ENCODE data around the gene PLCD3. TPM values are rescaled to one million over a fixed set of nuclear protein-coding genes. Genes with fewer than 3 reads are reported as not detected.

The PLCD3 gene
- total and polyA plus RNA-seq, 2 of the 4 experiments (the other 2 are of a cell fraction): 5.6 to 36.6 TPM

- Histone ChIP-seq H4K5ac (ENCODE audit: low read depth, low read length) (peak overlapping the region; percentile 50), H3K18ac (ENCODE audit: low read depth, low read length) (peak overlapping the region; percentile 58), H3K9me3 (ENCODE audit: control insufficient read depth, insufficient read depth, low read length) (0 out of 2 replicates have a peak, but pooled peaks cover 2% of the 10 kb centered on the region), H4K91ac (ENCODE audit: insufficient read depth, low read depth, low read length) (peak overlapping the region; percentile 38), H2AFZ (replicated peaks; ENCODE audit: low read length, poor library complexity) (peak overlapping the region; percentile 12), H2AK5ac (ENCODE audit: low read depth, low read length) (peak overlapping the region; percentile 77; the same call in 1 of the 2 replicates), H2BK15ac (ENCODE audit: low read depth, low read length) (peak overlapping the region; percentile 25; the same call in 1 of the 3 replicates), H3K9me1 (ENCODE audit: insufficient read depth, low read length) (peaks cover 26% of the 10 kb centered on the region), H2AK9ac (replicated peaks; ENCODE audit: low read depth, low read length, poor library complexity) (peak overlapping the region; percentile 72), H3K23ac (ENCODE audit: low read depth, low read length) (peak overlapping the region; percentile 66), H3K27me3 (ENCODE audit: control insufficient read depth, insufficient read depth, low read length) (no peaks in the 10 kb centered on the region), H3K56ac (ENCODE audit: extremely low read depth, insufficient read depth, low read length) (no peak overlapping the region), H4K8ac (ENCODE audit: low read depth in 2 of 2, low read length in 2 of 2) (peak overlapping the region in 1 of 2 experiments; percentile 27; a peak in 1 of 4 replicates), H3K27ac (ENCODE audit: insufficient read depth, low read length) (peak overlapping the region; percentile 85; the same call in 1 of the 2 replicates), H3K36me3 (ENCODE audit: control insufficient read depth, insufficient read depth, low read length) (peaks cover 51% of the 10 kb centered on the region), H3K14ac (replicated peaks; ENCODE audit: low read depth, low read length) (peak overlapping the region; percentile 76; the same call in 1 of the 2 replicates), H3K4ac (ENCODE audit: low read depth, low read length) (peak overlapping the region; percentile 80), H4K20me1 (ENCODE audit: insufficient read depth, low read length) (peaks cover 5% of the 10 kb centered on the region), H3K4me3 (ENCODE audit: insufficient read depth, low read depth, low read length) (no peak overlapping the region), H2BK5ac (ENCODE audit: low read depth, low read length, poor library complexity, severe bottlenecking) (peak overlapping the region; percentile 78), H3K4me2 (ENCODE audit: low read depth, low read length) (no peak overlapping the region), H2BK20ac (ENCODE audit: low read depth, low read length) (no peak overlapping the region), H3K4me1 (ENCODE audit: control insufficient read depth, insufficient read depth, low read length) (peaks cover 26% of the 10 kb centered on the region), H3K9ac (ENCODE audit: low read depth, low read length) (no peak overlapping the region; the same call in 1 of the 2 replicates), H3K79me1 (ENCODE audit: low read depth in 1 of 2, low read length in 2 of 2) (peaks cover 15 to 63% of the 10 kb centered on the region in 2 experiments), H2BK120ac (ENCODE audit: low read depth, low read length) (peak overlapping the region; percentile 54)
- 40% methylated on average over 1 of the region's 3 CpGs; no CpG with 5 or more reads in 1 of the 2 experiments for WGBS, 2 experiments (ENCODE audit: extremely low coverage in 2 of 2, insufficient read length in 1 of 2)
- peak; percentile 63 for ATAC-seq (ENCODE audit: low read depth)
- intact Hi-C loops (cut with micrococcal nuclease) (no loop called here), dilution Hi-C loops (cut with HindIII; ENCODE audit: low sequenced_read_pairs, unreplicated experiment) (no loop called here), in situ Hi-C loops (cut with MboI; ENCODE audit: low sequenced_read_pairs) (no loop called here)
- BruUV-seq (replicated peaks): no TSS peak
- peak; percentile 62 for DNase-seq
- POLR2A ChIA-PET (ENCODE audit: unreplicated experiment): interaction anchor here (0.8 kb wide), 1 partner anchor 27 kb away, joined by 4 read pairs; the partner anchor contains the start of gene NMT1
- no peak for TF ChIP-seq NFE2L2 (IDR thresholded peaks at IDR 0.05; ENCODE audit: low read depth, low read length)
- CTCF ChIA-PET: interaction anchor here (0.7 to 1.1 kb wide), 2 partner anchors 8 to 12 kb away, joined by 3 read pairs; no protein-coding TSS in a partner anchor
These were observed 44.8 kb downstream of the PLCD3 start for GRCh38 chr17:45087504-45087975.
